ENCODE results near the gene COLEC12. TPM values are rescaled to one million over a fixed set of nuclear protein-coding genes. Genes with fewer than 3 reads are reported as not detected.
"Not testable (repeated sequence)": the region's sequence is repeated elsewhere in the genome, so short reads cannot be mapped to it uniquely, and the experiment has no call there.

COLEC12 gene
- total RNA-seq, 4 donors from 2014 or later: 6.3 to 34.7 (median 19.8) TPM

DNA sequence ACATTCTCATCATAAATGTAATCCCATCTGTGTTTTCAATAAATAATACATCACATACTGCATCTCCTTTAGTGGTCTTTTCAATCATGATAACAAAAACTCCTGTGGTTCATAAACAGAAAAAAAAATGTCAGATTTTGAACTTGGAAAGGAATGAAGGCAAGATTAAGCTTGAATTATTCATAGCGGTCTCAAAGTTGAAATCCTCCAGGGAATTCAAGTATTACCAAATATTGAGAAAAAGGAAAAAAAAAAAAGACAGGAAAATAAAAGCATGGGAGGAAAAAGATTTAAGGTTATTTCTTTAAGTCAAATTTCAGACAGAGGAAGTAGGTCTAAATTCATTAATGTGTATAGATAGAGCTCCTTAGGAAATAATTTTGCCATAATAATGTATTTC is 92.1 kb downstream of the COLEC12 start:
- intact Hi-C loops (cut with DNase I): no loop called here
- no peaks in the 10 kb centered on the region for H3K36me3 ChIP-seq
- H3K27me3 ChIP-seq: no peaks in the 10 kb centered on the region
- no peak overlapping the region for H3K4me3 ChIP-seq (replicated peaks in 1 of 3)
- 78 to 87% methylated on average over 1 of the region's 1 CpG for WGBS, 2 donors
- no peak for DNase-seq
- H3K4me1 ChIP-seq: no peaks in the 10 kb centered on the region
- H3K27ac ChIP-seq: no peak overlapping the region
- TF ChIP-seq POLR2A (IDR thresholded peaks at IDR 0.05): no peak
- no peaks in the 10 kb centered on the region for H3K9me3 ChIP-seq

GRCh38 chr18:407626-408224 is 92.8 kb downstream of the COLEC12 start:
- Histone ChIP-seq H3K4me1 (no peaks in the 10 kb centered on the region), H3K4me3 (replicated peaks in 1 of 3) (no peak overlapping the region), H3K9me3 (no peaks in the 10 kb centered on the region), H3K27ac (no peak overlapping the region), H3K36me3 (no peaks in the 10 kb centered on the region), H3K27me3 (no peaks in the 10 kb centered on the region)
- no peak for DNase-seq
- WGBS, 2 donors: 86 to 89% methylated on average over 4 of the region's 4 CpGs
- intact Hi-C loops (cut with DNase I): no loop called here
- TF ChIP-seq POLR2A (IDR thresholded peaks at IDR 0.05): no peak
- no peak for TF ChIP-seq CTCF (IDR thresholded peaks at IDR 0.05)

DNA sequence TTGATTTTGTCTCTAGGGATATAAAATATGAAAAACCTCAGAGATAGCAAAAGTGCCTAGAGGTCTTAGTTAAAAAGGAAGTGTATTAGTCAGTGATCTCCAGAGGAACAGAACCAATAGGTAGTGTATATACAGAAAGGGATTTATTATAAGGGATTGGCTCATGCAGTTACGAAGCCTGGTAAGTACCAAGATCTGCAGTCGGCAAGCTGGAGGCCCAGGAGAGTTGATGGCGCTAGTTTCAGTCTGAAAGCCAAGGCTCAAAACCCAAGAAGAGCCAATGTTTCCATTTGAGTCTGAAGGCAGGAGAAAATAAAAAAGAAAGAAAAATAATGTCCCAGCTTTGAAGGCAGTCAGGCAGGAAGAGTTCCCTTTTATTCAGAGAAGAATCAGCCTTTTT is 93.3 kb downstream of the COLEC12 start:
- no peak overlapping the region for H3K27ac ChIP-seq
- H3K4me1 ChIP-seq: no peaks in the 10 kb centered on the region
- intact Hi-C loops (cut with DNase I): no loop called here
- H3K36me3 ChIP-seq: no peaks in the 10 kb centered on the region
- no peak for DNase-seq
- no peaks in the 10 kb centered on the region for H3K9me3 ChIP-seq
- WGBS, 2 donors: 78 to 90% methylated on average over 3 of the region's 3 CpGs
- no peak overlapping the region for H3K4me3 ChIP-seq (replicated peaks in 1 of 3)
- no peaks in the 10 kb centered on the region for H3K27me3 ChIP-seq
- no peak for TF ChIP-seq POLR2A (IDR thresholded peaks at IDR 0.05)
- TF ChIP-seq CTCF (IDR thresholded peaks at IDR 0.05): no peak

- no peak overlapping the region for H3K27ac ChIP-seq
- 52 to 75% methylated on average over 6 of the region's 6 CpGs for WGBS, 2 donors
These were observed 93.8 kb downstream of the COLEC12 start for GRCh38 chr18:406677-407076.

GRCh38 chr18:405006-405405 is 95.5 kb downstream of the COLEC12 start:
- intact Hi-C loops (cut with DNase I): not testable (repeated sequence)
- WGBS, 2 donors: 89 to 96% methylated on average over 4 of the region's 4 CpGs

More at GRCh38 chr18:406677-407076, 93.8 kb downstream of the COLEC12 start:
- DNase-seq: no peak
- no peak for TF ChIP-seq POLR2A (IDR thresholded peaks at IDR 0.05)
- TF ChIP-seq CTCF (IDR thresholded peaks at IDR 0.05): no peak
- no peaks in the 10 kb centered on the region for H3K4me1 ChIP-seq
- H3K27me3 ChIP-seq: no peaks in the 10 kb centered on the region
- intact Hi-C loops (cut with DNase I): no loop called here
- H3K9me3 ChIP-seq: no peaks in the 10 kb centered on the region
- no peaks in the 10 kb centered on the region for H3K36me3 ChIP-seq
- H3K4me3 ChIP-seq (replicated peaks in 1 of 3): no peak overlapping the region

GRCh38 chr18:404061-404636 is 96.4 kb downstream of the COLEC12 start:
- H3K27ac ChIP-seq: no peak overlapping the region
- H3K4me1 ChIP-seq: no peaks in the 10 kb centered on the region
- intact Hi-C loops (cut with DNase I): no loop called here
- H3K36me3 ChIP-seq: no peaks in the 10 kb centered on the region
- WGBS, 2 donors: 85 to 96% methylated on average over 8 of the region's 8 CpGs
- no peak for DNase-seq
- no peaks in the 10 kb centered on the region for H3K27me3 ChIP-seq
- no peak overlapping the region for H3K4me3 ChIP-seq (replicated peaks in 1 of 3)
- no peaks in the 10 kb centered on the region for H3K9me3 ChIP-seq
- TF ChIP-seq POLR2A (IDR thresholded peaks at IDR 0.05) (no peak), CTCF (IDR thresholded peaks at IDR 0.05) (no peak)

More at GRCh38 chr18:405006-405405, 95.5 kb downstream of the COLEC12 start:
- H3K4me1 ChIP-seq; H3K27ac ChIP-seq; H3K9me3 ChIP-seq; H3K4me3 ChIP-seq (replicated peaks in 1 of 3); H3K36me3 ChIP-seq; DNase-seq; H3K27me3 ChIP-seq: not testable (repeated sequence)

Measured in thyroid gland (tissue), 4 donors.